ENCODE measurements around the gene REPS1. TPM values are rescaled to one million over a fixed set of nuclear protein-coding genes. Genes with fewer than 3 reads are reported as not detected.

REPS1 gene
- total RNA-seq, 1 donor = 34.9 TPM

- H3K4me3 ChIP-seq (ENCODE audit: low read depth, low read length) = no peak overlapping the region
- TF ChIP-seq CTCF (IDR thresholded peaks at IDR 0.05; ENCODE audit: insufficient read depth, low read length) = no peak
- DNase-seq (ENCODE audit: low read depth) = no peak
Measured at GRCh38 chr6:138989098-138989983, 1.3 kb upstream of the REPS1 start.

- no peak for DNase-seq (ENCODE audit: low read depth)
- H3K4me3 ChIP-seq (ENCODE audit: low read depth, low read length) = peak overlapping the region; percentile 88
- TF ChIP-seq CTCF (IDR thresholded peaks at IDR 0.05; ENCODE audit: insufficient read depth, low read length) = no peak
Measured at GRCh38 chr6:138988469-138988834, 399 bp upstream of the REPS1 start.

- DNase-seq (ENCODE audit: low read depth) = no peak
- H3K4me3 ChIP-seq (ENCODE audit: low read depth, low read length) = peak overlapping the region; percentile 88
- TF ChIP-seq CTCF (IDR thresholded peaks at IDR 0.05; ENCODE audit: insufficient read depth, low read length) = no peak
Measured at GRCh38 chr6:138987080-138987642, 892 bp downstream of the REPS1 start.

GRCh38 chr6:138986578-138986977 lies 1.5 kb downstream of the REPS1 start:
- no peak for TF ChIP-seq CTCF (IDR thresholded peaks at IDR 0.05; ENCODE audit: insufficient read depth, low read length)
- peak overlapping the region; percentile 88 for H3K4me3 ChIP-seq (ENCODE audit: low read depth, low read length)
- DNase-seq (ENCODE audit: low read depth) = peak; percentile 36

- no peak overlapping the region for H3K4me3 ChIP-seq (ENCODE audit: low read depth, low read length)
- TF ChIP-seq CTCF (IDR thresholded peaks at IDR 0.05; ENCODE audit: insufficient read depth, low read length) = no peak
- peak; percentile 34 for DNase-seq (ENCODE audit: low read depth)
Measured at GRCh38 chr6:138981416-138981815, 6.6 kb downstream of the REPS1 start.

- no peak for DNase-seq (ENCODE audit: low read depth)
- no peak overlapping the region for H3K4me3 ChIP-seq (ENCODE audit: low read depth, low read length)
- TF ChIP-seq CTCF (IDR thresholded peaks at IDR 0.05; ENCODE audit: insufficient read depth, low read length) = no peak
Measured at GRCh38 chr6:138979813-138980668, 8.0 kb downstream of the REPS1 start.

Measured in fibroblast of the aortic adventitia (primary cell).